Measurements from ENCODE around the gene KIF26B.
"Not testable (repeated sequence)": the region's sequence is repeated elsewhere in the genome, so short reads cannot be mapped to it uniquely, and the experiment has no call there.

KIF26B gene

GRCh38 chr1:245290836-245291235 is 136.1 kb downstream of the KIF26B start:
- no peak for DNase-seq

- DNase-seq = no peak
Observed at GRCh38 chr1:245291351-245291750, 136.6 kb downstream of the KIF26B start.

GRCh38 chr1:245292141-245292540 is 137.4 kb downstream of the KIF26B start:
- no peak for DNase-seq

GRCh38 chr1:245292553-245292952 is 137.8 kb downstream of the KIF26B start:
- no peak for DNase-seq

GRCh38 chr1:245294020-245294419 is 139.2 kb downstream of the KIF26B start:
- no peak for DNase-seq

- DNase-seq = peak; percentile 72
Observed at GRCh38 chr1:245298781-245299180, 144.0 kb downstream of the KIF26B start.

GRCh38 chr1:245301162-245301580 is 146.4 kb downstream of the KIF26B start:
- DNase-seq = peak; percentile 46

- DNase-seq = no peak
Observed at GRCh38 chr1:245301921-245302320, 147.1 kb downstream of the KIF26B start.

GRCh38 chr1:245304698-245305097 is 149.9 kb downstream of the KIF26B start:
- no peak for DNase-seq

- no peak for DNase-seq
Observed at GRCh38 chr1:245306020-245306419, 151.2 kb downstream of the KIF26B start.

- DNase-seq = no peak
Observed at GRCh38 chr1:245306628-245307410, 152.0 kb downstream of the KIF26B start.

GRCh38 chr1:245310571-245311531 is 156.1 kb downstream of the KIF26B start:
- DNase-seq = peak; percentile 40

- no peak for DNase-seq
Observed at GRCh38 chr1:245311887-245312536, 157.2 kb downstream of the KIF26B start.

GRCh38 chr1:245313576-245313975 is 158.8 kb downstream of the KIF26B start:
- peak; percentile 69 for DNase-seq

GRCh38 chr1:245316784-245317183 is 162.0 kb downstream of the KIF26B start:
- DNase-seq = no peak

- no peak for DNase-seq
Observed at GRCh38 chr1:245317217-245317616, 162.4 kb downstream of the KIF26B start.

- DNase-seq = no peak
Observed at GRCh38 chr1:245319094-245319493, 164.3 kb downstream of the KIF26B start.

- DNase-seq = peak; percentile 49
Observed at GRCh38 chr1:245322673-245323072, 167.9 kb downstream of the KIF26B start.

- DNase-seq = not testable (repeated sequence)
Observed at GRCh38 chr1:245323765-245324164, 169.0 kb downstream of the KIF26B start.

GRCh38 chr1:245325922-245326795 is 171.4 kb downstream of the KIF26B start:
- DNase-seq = no peak

GRCh38 chr1:245327360-245327759 is 172.6 kb downstream of the KIF26B start:
- no peak for DNase-seq

- DNase-seq = no peak
Observed at GRCh38 chr1:245327842-245328241, 173.1 kb downstream of the KIF26B start.
